Activated CD4-positive, alpha-beta T cell treated with anti-CD3 and anti-CD28 coated beads, Interleukin-2, amount 50 U/mL, for 1 hour (primary cell): ENCODE measurements around the gene GPR4.
A peak's percentile ranks its signal among the peaks of the same experiment; 100 is the strongest.

Source experiments
- DNase-seq: peaks from one replicate; pipeline ENCODE4 v3.0.0-alpha.2; 2020

GPR4 gene

GRCh38 chr19:45587873-45588272 lies 14.1 kb downstream of the GPR4 start:
- no peak for DNase-seq

- no peak for DNase-seq
Measured at GRCh38 chr19:45585158-45585577, 16.8 kb downstream of the GPR4 start.

- peak; percentile 99 for DNase-seq
Measured at GRCh38 chr19:45584332-45585157, 17.5 kb downstream of the GPR4 start, which contains the start of gene OPA3. TSS of gene OPA3 (minus strand) at chr19:45584802. CDS start at chr19:45584764, 38 bp downstream.

- DNase-seq: no peak
Measured at GRCh38 chr19:45581576-45581975, 20.4 kb downstream of the GPR4 start.

GRCh38 chr19:45578861-45579260 lies 23.2 kb downstream of the GPR4 start:
- no peak for DNase-seq

- no peak for DNase-seq
Measured at GRCh38 chr19:45577111-45577905, 24.7 kb downstream of the GPR4 start.

- no peak for DNase-seq
Measured at GRCh38 chr19:45576682-45577081, 25.3 kb downstream of the GPR4 start.

- DNase-seq: no peak
Measured at GRCh38 chr19:45575216-45575615, 26.8 kb downstream of the GPR4 start.

- no peak for DNase-seq
Measured at GRCh38 chr19:45574526-45574925, 27.5 kb downstream of the GPR4 start.

- no peak for DNase-seq
Measured at GRCh38 chr19:45571457-45572220, 30.4 kb downstream of the GPR4 start.

- DNase-seq: peak; percentile 53
Measured at GRCh38 chr19:45569619-45570421, 32.2 kb downstream of the GPR4 start.

- no peak for DNase-seq
Measured at GRCh38 chr19:45568732-45569131, 33.3 kb downstream of the GPR4 start.

- DNase-seq: no peak
Measured at GRCh38 chr19:45567609-45568008, 34.4 kb downstream of the GPR4 start.

GRCh38 chr19:45564131-45564780 lies 37.8 kb downstream of the GPR4 start:
- DNase-seq: no peak

GRCh38 chr19:45560686-45561085 lies 41.3 kb downstream of the GPR4 start:
- DNase-seq: no peak

GRCh38 chr19:45560038-45560437 lies 42.0 kb downstream of the GPR4 start:
- no peak for DNase-seq

GRCh38 chr19:45558399-45558878 lies 43.6 kb downstream of the GPR4 start:
- DNase-seq: peak; percentile 66

- no peak for DNase-seq
Measured at GRCh38 chr19:45556835-45557234, 45.2 kb downstream of the GPR4 start.

GRCh38 chr19:45554481-45554880 lies 47.5 kb downstream of the GPR4 start:
- DNase-seq: no peak

- DNase-seq: no peak
Measured at GRCh38 chr19:45553464-45553863, 48.5 kb downstream of the GPR4 start.

GRCh38 chr19:45547965-45548609 lies 53.9 kb downstream of the GPR4 start:
- no peak for DNase-seq
